HTERT RPE-1 (cell line): Measurements from ENCODE around the gene DAG1.

Experiments used
- in situ Hi-C: fragments of 300-500 bp; cut with MboI; formaldehyde crosslinking; loops from 4 replicates; pipeline ENCODE4 v1.14.3; 2020; ENCODE audit warnings: low sequenced_read_pairs

Gene DAG1

DNA sequence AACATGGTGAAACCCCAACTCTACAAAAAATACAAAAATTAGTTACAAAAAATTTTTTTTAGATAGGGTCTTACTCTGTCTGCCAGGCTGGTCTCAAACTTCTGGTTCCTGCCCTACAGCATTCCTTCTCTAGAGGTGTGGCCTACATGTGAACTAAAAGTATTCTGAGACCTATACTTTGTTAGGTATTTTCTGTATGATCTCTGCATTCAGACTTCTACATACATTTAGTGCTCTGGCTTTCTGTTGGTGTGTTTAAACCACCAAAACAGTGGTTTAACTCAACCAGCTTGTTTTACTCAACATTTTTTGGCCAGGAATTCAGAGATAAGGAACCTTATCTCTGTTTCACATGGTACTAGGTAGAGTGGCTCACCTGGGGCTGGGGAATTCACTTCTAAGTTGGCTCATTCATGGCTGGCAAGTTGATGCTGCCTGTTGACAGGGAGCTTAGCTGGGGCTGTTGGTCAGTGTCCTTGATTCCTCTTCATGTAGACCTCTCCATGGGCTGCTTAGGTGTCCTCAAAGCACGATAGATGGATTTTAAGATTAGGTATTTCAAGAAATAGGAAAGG, 42.8 kb downstream of the DAG1 start:
- in situ Hi-C loops = no loop called here

DNA sequence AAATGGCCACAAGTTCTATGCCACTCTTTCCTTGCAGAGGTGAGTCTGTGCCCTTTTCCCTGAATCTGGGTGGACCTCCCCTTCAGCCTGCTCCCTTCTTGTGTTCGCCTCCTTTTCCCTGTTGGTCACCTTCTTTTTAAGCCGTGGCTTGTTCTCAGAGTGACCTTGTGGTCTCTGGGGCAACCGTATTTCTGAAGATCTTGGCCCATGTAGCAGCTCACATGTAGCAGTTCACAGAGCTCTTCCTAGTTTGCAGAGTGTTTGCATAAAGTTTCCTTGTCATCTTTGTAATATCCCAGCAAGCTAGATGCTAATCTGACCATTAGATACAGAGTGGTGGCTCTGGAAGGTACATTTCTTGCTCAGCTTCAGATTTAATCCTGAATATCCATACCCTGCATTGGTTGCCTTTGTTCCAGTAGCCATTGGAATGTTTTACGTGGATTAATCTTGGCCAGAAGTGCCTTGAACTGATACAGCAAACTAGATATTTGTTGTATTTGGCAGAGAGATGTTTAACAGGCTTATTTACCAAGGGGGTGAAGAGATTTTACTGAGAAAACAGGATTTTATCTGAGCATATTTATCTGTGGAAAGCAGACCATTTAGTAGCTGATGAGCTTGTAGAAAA, 43.5 kb downstream of the DAG1 start:
- in situ Hi-C loops = no loop called here

DNA sequence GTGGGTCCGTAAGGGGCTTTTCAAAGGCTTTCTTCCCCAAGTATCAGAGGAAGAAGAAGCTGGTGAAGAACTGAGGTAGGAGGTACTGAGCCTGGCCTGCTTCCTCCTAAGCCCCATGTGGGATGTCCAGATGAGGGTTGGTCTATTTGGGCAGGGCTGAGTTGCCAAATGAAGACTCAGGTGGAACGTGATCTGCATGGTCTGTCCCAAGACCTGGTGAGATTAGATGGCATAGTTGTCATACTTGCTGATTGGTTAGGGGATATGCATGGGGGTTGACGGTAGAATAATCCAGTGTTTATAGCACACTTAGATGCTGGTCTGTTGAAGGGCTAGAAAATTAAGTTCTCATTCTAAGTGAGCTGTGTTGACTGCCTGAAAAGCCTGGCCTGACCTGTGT, 47.9 kb downstream of the DAG1 start:
- in situ Hi-C loops = no loop called here

DNA sequence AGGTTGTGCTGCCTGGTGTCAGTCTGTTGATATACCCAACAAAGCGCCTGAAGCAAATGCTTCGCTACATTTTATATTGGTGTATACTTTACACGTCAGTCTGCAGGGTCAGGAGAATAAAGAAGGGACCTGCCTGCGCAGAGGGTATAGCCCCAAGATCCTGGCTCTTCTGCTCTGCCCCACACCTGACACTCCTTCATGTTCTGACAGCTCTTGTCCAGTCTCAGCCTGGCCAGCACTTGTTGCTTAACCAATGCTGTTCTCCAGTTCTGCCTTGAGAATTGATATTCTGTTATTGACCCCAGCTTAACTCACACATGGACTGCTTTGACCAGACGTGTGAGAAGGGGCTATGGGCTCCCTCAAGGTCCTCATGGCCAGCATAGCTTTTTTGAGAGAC, 48.4 kb downstream of the DAG1 start:
- in situ Hi-C loops = no loop called here

DNA sequence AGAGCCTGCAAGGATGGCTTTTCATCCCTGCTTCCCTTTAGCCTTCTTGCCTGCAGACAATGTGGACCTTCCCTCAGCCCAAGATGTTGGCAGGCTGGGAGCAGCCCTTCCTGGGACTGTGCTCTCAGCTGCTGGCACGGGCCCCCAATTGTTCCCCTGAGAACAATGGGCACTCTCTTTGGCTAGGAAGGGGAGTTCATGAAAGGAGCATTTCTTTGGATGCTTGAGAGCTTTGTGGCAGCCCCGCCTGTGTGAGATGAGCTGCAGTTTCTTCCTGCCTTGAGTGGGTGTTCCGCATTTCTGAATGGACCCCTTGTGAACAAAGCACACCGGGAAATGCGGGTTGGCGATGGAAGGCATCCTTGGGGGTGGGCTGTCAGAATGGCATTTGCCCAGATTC, 49.2 kb downstream of the DAG1 start:
- in situ Hi-C loops = no loop called here

DNA sequence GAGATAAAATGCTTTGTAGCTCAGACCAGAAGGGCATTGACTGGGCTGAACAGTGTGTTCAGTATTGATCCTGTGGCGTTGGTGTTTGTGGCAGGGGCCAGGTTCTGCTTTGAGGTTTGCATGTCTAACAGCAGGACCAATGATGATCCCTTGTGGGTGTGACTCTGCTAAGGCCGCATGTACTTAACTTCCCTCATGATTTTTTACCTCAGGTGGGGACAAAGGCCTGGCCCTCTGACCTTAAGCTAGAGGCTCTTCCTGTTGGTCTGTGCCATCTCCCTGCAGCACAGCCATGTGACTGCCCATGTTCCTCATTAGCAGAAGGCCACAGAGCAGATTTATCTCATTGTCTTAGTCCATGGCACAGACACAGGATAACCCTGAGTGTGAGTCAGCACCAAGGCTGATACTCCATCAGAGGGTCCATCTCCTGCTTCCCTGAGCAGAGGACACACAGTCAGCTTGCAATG, 49.9 kb downstream of the DAG1 start:
- in situ Hi-C loops = no loop called here

DNA sequence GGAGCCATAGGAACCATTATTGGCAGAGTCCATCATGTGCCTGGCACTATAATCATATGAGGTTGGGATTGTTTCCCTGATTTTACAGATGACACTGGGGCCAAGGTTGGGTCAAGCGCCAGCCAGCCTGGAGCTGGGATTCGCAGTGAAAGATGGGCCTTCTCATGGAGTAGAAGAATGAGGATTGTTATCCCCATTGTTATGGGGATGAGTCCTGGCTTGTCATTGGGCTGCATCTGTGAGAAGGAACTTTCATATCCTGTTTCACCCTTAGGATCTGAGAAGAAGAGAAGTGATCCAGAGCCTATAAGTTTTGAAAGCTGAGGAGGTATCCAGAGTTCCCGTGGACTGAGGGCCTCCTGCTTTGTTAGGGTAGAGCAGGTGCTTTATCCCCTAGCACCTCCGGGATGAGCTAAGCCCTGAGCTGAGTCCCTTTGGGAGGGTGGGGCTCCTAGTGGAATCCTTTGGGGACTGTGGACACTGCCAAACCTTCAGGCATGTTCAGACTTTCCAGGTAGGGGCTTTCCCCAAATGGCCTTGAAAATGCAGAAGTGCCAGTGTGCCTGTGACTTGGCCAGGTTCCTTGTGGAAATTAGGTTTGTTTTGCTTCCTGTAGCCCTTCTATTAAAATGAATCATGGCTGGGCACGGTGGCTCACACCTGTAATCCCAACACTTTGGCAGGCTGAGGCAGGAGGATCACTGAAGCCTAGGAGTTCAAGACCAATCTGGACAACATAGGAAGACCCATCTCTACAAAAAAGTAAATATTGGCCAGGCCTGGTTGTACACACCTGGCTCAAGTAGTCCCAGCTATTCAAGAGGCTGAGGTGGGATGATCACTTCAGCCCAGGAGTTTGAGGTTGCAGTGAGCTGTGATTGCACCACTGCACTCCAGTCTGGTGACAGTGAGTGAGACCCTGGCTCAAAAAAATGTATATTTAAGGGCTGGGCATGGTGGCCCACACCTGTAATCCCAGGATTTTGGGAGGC, 54.0 kb downstream of the DAG1 start:
- in situ Hi-C loops = no loop called here

DNA sequence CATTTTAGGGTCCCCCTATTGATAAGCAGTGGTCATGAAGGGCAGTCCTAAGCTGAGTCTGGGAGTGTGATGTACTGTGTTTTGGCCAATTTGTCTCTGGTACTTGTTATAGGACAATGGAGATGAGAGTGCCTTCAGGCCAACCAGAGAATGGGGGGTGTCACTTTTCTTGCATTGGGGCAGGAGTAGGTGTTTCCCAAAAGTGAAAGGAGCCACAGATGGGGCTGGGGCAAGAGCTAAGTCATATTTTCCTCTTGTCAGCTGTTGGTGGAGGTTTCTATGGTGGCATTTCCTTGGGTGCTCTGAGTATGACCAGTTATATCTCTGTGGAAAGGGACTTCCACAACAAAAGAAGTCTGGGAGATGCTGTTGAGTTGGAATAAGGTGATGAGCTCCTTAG, 59.5 kb downstream of the DAG1 start:
- in situ Hi-C loops = no loop called here

DNA sequence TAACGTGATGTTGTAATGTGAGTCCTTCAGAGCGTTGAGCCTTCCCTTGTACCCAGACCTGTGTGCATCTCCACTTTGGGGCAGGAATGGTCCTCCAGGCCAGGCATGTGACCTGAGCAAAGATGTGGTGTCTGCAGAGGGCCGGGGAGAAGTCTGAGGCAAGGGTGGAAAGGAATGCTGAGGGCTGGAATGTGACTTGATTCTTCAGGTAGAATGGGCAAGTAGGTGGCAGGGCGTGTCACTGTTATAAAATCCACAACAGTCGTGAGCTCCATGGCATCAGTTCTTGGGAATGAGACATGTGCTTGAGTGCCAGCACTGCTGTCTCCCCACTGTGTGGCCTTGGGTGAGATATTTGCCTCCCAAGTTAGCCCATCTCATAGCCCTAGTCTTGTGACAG, 60.2 kb downstream of the DAG1 start:
- in situ Hi-C loops = no loop called here

DNA sequence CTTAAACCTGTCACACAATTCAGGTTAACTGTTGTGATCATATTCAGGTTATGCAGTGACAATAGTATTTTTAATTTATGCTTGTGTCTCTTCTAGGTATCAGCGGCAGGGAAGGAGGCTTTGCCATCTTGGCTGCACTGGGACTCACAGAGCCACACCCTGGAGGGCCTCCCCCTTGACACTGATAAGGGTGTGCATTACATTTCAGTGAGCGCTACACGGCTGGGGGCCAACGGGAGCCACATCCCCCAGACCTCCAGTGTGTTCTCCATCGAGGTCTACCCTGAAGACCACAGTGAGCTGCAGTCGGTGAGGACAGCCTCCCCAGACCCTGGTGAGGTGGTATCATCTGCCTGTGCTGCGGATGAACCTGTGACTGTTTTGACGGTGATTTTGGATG, 60.6 kb downstream of the DAG1 start:
- in situ Hi-C loops = no loop called here

DNA sequence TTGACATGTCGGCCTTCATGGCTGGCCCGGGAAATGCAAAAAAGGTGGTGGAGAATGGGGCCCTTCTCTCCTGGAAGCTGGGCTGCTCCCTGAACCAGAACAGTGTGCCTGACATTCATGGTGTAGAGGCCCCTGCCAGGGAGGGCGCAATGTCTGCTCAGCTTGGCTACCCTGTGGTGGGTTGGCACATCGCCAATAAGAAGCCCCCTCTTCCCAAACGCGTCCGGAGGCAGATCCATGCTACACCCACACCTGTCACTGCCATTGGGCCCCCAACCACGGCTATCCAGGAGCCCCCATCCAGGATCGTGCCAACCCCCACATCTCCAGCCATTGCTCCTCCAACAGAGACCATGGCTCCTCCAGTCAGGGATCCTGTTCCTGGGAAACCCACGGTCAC, 61.2 kb downstream of the DAG1 start:
- in situ Hi-C loops = no loop called here

DNA sequence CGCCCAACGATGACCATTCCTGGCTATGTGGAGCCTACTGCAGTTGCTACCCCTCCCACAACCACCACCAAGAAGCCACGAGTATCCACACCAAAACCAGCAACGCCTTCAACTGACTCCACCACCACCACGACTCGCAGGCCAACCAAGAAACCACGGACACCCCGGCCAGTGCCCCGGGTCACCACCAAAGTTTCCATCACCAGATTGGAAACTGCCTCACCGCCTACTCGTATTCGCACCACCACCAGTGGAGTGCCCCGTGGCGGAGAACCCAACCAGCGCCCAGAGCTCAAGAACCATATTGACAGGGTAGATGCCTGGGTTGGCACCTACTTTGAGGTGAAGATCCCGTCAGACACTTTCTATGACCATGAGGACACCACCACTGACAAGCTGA, 61.6 kb downstream of the DAG1 start:
- in situ Hi-C loops = no loop called here

DNA sequence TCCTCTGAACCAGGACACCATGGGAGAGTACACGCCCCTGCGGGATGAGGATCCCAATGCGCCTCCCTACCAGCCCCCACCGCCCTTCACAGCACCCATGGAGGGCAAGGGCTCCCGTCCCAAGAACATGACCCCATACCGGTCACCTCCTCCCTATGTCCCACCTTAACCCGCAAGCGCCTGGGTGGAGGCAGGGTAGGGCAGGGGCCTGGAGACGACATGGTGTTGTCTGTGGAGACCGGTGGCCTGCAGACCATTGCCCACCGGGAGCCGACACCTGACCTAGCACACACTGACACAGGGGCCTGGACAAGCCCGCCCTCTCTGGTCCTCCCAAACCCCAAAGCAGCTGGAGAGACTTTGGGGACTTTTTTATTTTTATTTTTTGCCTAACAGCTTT, 63.0 kb downstream of the DAG1 start:
- in situ Hi-C loops = no loop called here

DNA sequence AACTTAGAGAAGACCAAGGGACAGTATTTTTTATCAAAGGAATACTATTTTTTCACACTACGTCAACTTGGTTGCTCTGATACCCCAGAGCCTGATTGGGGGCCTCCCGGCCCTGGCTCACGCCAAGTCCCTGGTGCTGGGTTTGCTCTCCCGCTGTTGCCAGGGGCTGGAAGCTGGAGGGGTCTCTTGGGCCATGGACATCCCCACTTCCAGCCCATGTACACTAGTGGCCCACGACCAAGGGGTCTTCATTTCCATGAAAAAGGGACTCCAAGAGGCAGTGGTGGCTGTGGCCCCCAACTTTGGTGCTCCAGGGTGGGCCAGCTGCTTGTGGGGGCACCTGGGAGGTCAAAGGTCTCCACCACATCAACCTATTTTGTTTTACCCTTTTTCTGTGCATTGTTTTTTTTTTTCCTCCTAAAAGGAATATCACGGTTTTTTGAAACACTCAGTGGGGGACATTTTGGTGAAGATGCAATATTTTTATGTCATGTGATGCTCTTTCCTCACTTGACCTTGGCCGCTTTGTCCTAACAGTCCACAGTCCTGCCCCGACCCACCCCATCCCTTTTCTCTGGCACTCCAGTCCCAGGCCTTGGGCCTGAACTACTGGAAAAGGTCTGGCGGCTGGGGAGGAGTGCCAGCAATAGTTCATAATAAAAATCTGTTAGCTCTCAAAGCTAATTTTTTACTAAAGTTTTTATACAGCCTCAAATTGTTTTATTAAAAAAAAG, 63.9 kb downstream of the DAG1 start:
- in situ Hi-C loops = no loop called here

DNA sequence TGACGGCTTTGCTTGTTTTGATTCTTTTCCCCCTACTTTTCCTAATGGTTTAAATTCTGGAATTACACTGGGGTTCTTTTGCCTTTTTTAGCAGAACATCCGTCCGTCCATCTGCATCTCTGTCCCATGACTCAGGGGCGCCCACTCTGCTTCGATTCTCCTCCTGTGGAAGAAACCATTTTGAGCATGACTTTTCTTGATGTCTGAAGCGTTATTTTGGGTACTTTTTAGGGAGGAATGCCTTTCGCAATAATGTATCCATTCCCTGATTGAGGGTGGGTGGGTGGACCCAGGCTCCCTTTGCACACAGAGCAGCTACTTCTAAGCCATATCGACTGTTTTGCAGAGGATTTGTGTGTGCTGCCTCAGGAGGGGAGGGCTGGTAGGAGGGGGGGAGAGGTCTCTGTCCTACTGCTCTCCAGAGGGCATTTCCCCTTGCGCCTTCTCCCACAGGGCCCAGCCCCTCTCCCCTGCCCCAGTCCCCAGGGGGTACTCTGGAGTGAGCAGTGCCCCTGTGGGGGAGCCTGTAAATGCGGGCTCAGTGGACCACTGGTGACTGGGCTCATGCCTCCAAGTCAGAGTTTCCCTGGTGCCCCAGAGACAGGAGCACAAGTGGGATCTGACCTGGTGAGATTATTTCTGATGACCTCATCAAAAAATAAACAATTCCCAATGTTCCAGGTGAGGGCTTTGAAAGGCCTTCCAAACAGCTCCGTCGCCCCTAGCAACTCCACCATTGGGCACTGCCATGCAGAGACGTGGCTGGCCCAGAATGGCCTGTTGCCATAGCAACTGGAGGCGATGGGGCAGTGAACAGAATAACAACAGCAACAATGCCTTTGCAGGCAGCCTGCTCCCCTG, 64.7 kb downstream of the DAG1 start:
- in situ Hi-C loops = no loop called here

DNA sequence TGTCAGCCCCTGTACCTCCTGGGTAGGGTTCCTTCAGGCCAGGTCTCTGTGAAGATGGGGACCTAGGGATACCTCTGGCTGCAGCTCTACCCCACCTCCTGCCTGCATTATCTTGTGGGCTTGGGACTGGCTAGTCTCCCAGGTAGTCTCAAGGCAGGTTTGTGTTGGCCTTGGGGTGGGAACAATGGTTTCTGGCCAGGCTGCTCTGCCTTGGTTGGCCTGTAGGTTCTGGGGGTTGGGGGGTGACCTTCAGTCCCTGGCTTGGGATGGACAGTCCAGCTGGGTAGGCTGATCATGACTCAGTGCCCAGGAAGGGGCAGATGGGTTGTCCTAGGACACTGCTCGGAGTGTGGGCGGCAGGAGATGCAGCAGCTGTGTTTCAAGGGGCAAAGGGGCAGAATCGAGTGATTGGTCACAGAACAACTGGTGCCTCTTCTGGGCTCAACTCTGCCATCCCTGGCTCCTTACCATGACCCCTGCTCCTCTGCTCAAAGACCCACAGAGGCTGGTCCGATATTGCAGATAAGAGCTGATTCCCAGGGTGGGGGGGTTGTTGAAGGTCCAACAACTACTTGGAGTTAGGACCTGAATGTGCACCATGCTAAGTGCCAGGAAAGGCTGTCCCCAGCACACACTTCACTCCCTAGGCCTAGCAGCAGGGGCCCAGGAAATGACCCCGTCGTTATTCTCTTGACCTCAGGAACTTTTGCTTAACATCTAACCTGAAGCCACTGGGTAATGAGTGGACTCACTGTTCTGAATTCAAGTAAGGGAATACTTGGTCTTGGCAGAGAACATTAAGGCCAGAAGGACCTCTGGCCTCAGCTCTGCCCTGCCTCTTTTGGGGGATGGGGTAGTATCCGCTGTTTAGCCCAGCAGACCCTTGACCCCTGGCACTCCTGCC, 66.2 kb downstream of the DAG1 start:
- in situ Hi-C loops = no loop called here

DNA sequence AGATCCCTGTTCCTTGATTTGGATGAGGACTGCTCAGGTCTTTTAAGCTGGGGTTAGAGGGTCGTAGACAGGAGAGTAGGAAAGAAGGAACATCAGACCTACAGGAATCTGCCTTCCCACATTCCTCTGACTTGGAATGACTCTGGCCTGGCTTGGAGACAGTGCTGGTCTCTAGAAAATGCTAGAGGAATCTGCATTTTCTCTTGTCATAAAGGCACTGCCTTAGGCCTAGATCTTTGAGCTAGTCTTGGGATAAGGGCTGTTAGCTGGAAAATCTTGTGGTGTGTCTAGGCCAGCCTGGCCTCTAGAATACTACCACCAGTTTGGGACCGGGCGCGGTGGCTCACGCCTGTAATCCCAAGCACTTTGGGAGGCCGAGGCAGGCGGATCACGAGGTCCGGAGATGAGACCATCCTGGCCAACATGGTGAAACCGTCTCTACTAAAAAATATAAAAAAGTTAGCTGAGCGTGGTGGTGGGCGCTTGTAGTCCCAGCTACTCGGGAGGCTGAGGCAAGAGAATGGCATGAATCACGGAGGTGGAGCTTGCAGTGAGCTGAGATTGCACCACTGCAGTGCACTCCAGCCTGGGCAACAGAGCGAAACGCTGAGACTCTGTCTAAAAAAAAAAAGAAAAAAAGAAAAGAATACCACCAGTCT, 66.9 kb downstream of the DAG1 start:
- in situ Hi-C loops = no loop called here

DNA sequence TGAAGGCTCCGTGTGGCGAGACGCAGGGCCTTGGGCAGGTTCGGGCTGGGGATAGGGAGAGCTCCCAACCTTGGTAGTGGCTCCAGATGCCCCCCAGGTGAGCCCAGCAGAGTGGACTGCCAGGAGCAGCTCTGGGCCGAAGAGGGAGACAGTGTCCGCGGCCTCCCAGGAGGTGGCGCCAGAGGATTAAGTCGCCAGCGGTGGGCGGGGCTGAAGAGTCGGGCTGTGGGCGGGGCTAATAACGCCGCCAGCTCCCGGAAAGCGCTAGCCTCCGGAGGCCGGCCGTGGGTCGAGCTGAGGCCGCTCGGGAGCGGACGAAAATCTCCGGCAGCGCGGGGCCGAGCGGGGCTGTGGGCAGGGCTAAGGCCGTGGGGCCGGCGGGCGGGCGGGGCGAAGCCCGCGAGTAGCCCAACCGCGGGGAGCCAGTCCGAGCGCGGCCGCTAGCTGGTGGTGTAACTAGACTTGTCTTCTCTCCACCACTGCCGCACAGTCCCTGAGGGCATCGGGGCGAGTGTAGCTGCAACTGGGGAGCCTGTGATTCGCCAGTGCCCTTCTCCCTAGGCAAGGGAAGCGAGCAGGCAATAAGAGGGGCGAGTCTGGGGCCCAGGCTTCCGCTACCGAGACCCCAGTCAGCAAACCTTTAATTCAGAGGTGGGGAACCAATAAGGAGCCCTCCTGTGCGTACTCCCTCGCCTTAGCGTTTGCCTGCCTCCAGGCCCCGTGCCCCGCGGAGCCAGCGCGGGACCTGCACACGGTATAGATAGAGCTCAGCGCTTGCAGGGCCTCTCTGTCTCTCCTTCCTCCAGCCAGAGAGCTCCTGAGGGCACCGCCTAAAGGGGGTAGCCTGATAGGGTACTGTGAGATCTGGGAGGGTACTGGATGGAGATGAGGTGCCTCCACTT, 69.8 kb downstream of the DAG1 start:
- in situ Hi-C loops = no loop called here
